ENCODE results near the gene FRMPD2. TPM values are rescaled to one million over a fixed set of nuclear protein-coding genes. Genes with fewer than 3 reads are reported as not detected.

FRMPD2 gene
- total RNA-seq, 1 experiment from 2014 or later = 1.1 TPM

- H3K4me1 Mint-ChIP-seq = peaks cover 15% of the 10 kb centered on the region
- DNase-seq (ENCODE audit: low spot score) = no peak
- ATAC-seq = no peak
- no peaks in the 10 kb centered on the region for H3K27me3 Mint-ChIP-seq (ENCODE audit: low read depth)
- H3K27ac Mint-ChIP-seq = no peak overlapping the region
- no peaks in the 10 kb centered on the region for H3K9me3 Mint-ChIP-seq
- ChIA-PET CTCF (interaction anchor here (1.0 kb wide), 1 partner anchor 27 kb away, joined by 3 read pairs; no protein-coding TSS in a partner anchor), POLR2A (no interaction called here)
- no peak for TF ChIP-seq FOXK1 (CRISPR knock-in tag; IDR thresholded peaks at IDR 0.05)
- TF ChIP-seq ZNF138 (CRISPR knock-in tag; conservative IDR thresholded peaks at IDR 0.05) = no peak
- no peak for TF ChIP-seq NFYB (CRISPR knock-in tag; conservative IDR thresholded peaks at IDR 0.05; ENCODE audit: low read depth)
- H3K36me3 Mint-ChIP-seq = no peaks in the 10 kb centered on the region
- no peak overlapping the region for H3K4me3 Mint-ChIP-seq
Measured at GRCh38 chr10:48317321-48317990, 43.0 kb upstream of the FRMPD2 start.

GRCh38 chr10:48316236-48316635 lies 41.7 kb upstream of the FRMPD2 start:
- POLR2A ChIA-PET = no interaction called here
- H3K4me1 Mint-ChIP-seq = peaks cover 6% of the 10 kb centered on the region
- H3K27me3 Mint-ChIP-seq (ENCODE audit: low read depth) = no peaks in the 10 kb centered on the region
- no peaks in the 10 kb centered on the region for H3K9me3 Mint-ChIP-seq
- ATAC-seq (no peak), DNase-seq (ENCODE audit: low spot score) (no peak)
- TF ChIP-seq ZNF138 (CRISPR knock-in tag; conservative IDR thresholded peaks at IDR 0.05) = no peak
- no peak for TF ChIP-seq FOXP1 (CRISPR knock-in tag; IDR thresholded peaks at IDR 0.05; ENCODE audit: borderline replicate concordance)
- TF ChIP-seq ETV6 (CRISPR knock-in tag; IDR thresholded peaks at IDR 0.05) = no peak
- TF ChIP-seq USF1 (CRISPR knock-in tag; IDR thresholded peaks at IDR 0.05) = no peak
- no peak for TF ChIP-seq SMAD4 (CRISPR knock-in tag; IDR thresholded peaks at IDR 0.05)
- TF ChIP-seq, protein P1, sequence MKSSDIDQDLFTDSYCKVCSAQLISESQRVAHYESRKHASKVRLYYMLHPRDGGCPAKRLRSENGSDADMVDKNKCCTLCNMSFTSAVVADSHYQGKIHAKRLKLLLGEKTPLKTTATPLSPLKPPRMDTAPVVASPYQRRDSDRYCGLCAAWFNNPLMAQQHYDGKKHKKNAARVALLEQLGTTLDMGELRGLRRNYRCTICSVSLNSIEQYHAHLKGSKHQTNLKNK (CRISPR knock-in tag; IDR thresholded peaks at IDR 0.05) = no peak
- TF ChIP-seq PRDM15 (CRISPR knock-in tag; IDR thresholded peaks at IDR 0.05) = no peak
- TF ChIP-seq ZNF396 (CRISPR knock-in tag; IDR thresholded peaks at IDR 0.05; ENCODE audit: borderline replicate concordance) = no peak
- H3K4me3 Mint-ChIP-seq = no peak overlapping the region
- CTCF ChIA-PET = interaction anchor here (1.0 kb wide), 1 partner anchor 26 kb away, joined by 3 read pairs; no protein-coding TSS in a partner anchor
- no peaks in the 10 kb centered on the region for H3K36me3 Mint-ChIP-seq
- H3K27ac Mint-ChIP-seq = no peak overlapping the region

DNA sequence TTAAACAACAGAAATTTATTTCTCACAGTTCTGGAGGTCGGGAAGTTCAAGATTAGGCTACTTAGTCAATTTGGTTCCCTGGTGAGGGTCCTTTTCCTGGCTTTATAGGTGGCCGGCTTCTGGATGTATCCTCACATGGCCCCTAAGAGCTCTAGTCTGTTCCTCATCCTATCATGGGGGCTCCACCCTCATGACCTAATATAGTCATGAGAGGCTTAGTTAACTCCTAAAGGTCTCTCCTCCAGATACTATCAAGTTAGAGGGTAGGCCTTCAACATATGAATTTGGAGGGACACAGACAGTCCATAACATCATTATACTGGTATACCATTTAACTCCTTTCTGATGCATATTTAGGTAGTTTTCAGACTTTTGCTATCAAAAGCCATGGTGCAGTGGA lies 39.6 kb upstream of the FRMPD2 start:
- no peak overlapping the region for H3K4me3 Mint-ChIP-seq
- CTCF ChIA-PET = no interaction called here
- no peaks in the 10 kb centered on the region for H3K36me3 Mint-ChIP-seq
- POLR2A ChIA-PET = no interaction called here
- H3K27ac Mint-ChIP-seq = no peak overlapping the region
- H3K27me3 Mint-ChIP-seq (ENCODE audit: low read depth) = no peaks in the 10 kb centered on the region
- ATAC-seq (no peak; the same call in 1 of the 2 replicates), DNase-seq (ENCODE audit: low spot score) (no peak)
- H3K4me1 Mint-ChIP-seq = peaks cover 7% of the 10 kb centered on the region
- H3K9me3 Mint-ChIP-seq = no peaks in the 10 kb centered on the region
- TF ChIP-seq, protein P1 (CRISPR knock-in tag; IDR thresholded peaks at IDR 0.05) = no peak
- no peak for TF ChIP-seq SOX15 (CRISPR knock-in tag; IDR thresholded peaks at IDR 0.05)
- TF ChIP-seq ARID4B (CRISPR knock-in tag; IDR thresholded peaks at IDR 0.05; ENCODE audit: borderline replicate concordance) = no peak
- TF ChIP-seq ZNF416 (CRISPR knock-in tag; IDR thresholded peaks at IDR 0.05) = no peak
- TF ChIP-seq CREM (CRISPR knock-in tag; IDR thresholded peaks at IDR 0.05) = no peak
- no peak for TF ChIP-seq FOXP1 (CRISPR knock-in tag; IDR thresholded peaks at IDR 0.05; ENCODE audit: borderline replicate concordance)
- TF ChIP-seq GTF2I (CRISPR knock-in tag; conservative IDR thresholded peaks at IDR 0.05) = no peak
- TF ChIP-seq MXD4 (CRISPR knock-in tag; IDR thresholded peaks at IDR 0.05; ENCODE audit: borderline replicate concordance) = no peak
- no peak for TF ChIP-seq NR1H2 (CRISPR knock-in tag; IDR thresholded peaks at IDR 0.05)
- TF ChIP-seq ZNF317 (CRISPR knock-in tag; IDR thresholded peaks at IDR 0.05; ENCODE audit: borderline replicate concordance, low read depth) = no peak
- TF ChIP-seq PRDM15 (CRISPR knock-in tag; IDR thresholded peaks at IDR 0.05) = no peak

All from WTC11 (cell line).